Endothelial cell of umbilical vein (primary cell): ENCODE measurements around the gene TCF7.

Experiments used
- CTCF ChIP-seq, 2 donors: IDR thresholded peaks; 1 replicate in 1 of 2; 2 replicates in 1 of 2; pipeline ENCODE4 v1.5.1; 2011; ENCODE audit warnings: low read length in 2 of 2, mild to moderate bottlenecking in 2 of 2, moderate library complexity in 2 of 2, control low read depth in 1 of 2, inconsistent platforms in 1 of 2, low read depth in 1 of 2; ENCODE audit not compliant: insufficient read depth in 1 of 2; ENCODE audit errors: extremely low read depth in 1 of 2
- EZH2 ChIP-seq: IDR thresholded peaks from 2 replicates; pipeline ENCODE4 v1.6.1; 2012; ENCODE audit warnings: borderline replicate concordance, low read depth, mild to moderate bottlenecking, moderate library complexity, low read length, inconsistent platforms; ENCODE audit not compliant: severe bottlenecking
- GATA2 ChIP-seq: IDR thresholded peaks from 2 replicates; pipeline ENCODE4 v1.7.0; 2011; ENCODE audit warnings: low read depth, mild to moderate bottlenecking, moderate library complexity, mixed read lengths, low read length; ENCODE audit not compliant: insufficient read length, insufficient read depth
- MAX ChIP-seq: IDR thresholded peaks from 2 replicates; pipeline ENCODE4 v1.6.1; 2011; ENCODE audit not compliant: insufficient read depth, insufficient read length
- POLR2A ChIP-seq: IDR thresholded peaks from 2 replicates; pipeline ENCODE4 v1.6.1; 2012; ENCODE audit warnings: low read depth, mild to moderate bottlenecking, control low read depth, low read length
- POLR2AphosphoS5 ChIP-seq: IDR thresholded peaks from 2 replicates; pipeline ENCODE4 v1.6.1; 2012; ENCODE audit warnings: low read depth, mild to moderate bottlenecking, control low read depth, low read length, moderate library complexity; ENCODE audit not compliant: insufficient read depth

- TF ChIP-seq CTCF (IDR thresholded peaks at IDR 0.05; ENCODE audit: extremely low read depth in 1 of 2, insufficient read depth in 1 of 2, low read depth in 1 of 2, low read length in 2 of 2) (no peak), EZH2 (no peak), GATA2 (no peak), POLR2AphosphoS5 (no peak), POLR2A (no peak), MAX (no peak)
Measured at GRCh38 chr5:134095293-134095692, 19.2 kb upstream of the TCF7 start.
